ENCODE results near the gene HRK.

Gene HRK

DNA sequence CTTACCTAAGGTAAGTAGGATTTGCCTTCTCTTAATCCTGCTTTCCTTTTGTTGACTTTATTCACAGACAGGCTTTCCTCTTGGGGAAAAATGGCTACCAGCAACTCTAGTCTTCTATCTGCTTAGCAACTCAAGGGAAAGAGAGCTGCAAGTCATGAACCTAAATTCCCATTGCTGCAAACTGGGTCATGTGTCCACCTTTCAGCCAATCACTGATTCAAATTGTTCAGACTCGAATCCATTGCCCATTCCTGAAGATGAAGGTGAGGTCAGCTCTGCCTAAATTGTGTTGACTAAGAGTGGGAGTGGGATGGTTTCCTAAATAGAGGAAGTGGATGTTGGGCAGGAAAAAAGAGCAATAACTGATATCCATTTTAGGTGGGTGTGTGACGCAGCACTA is 37.2 kb upstream of the HRK start:
- in situ Hi-C loops (cut with HindIII; ENCODE audit: low pct_ligation_motif_present, low sequenced_read_pairs), result no loop called here
- no peak for DNase-seq
- TF ChIP-seq, protein P1, sequence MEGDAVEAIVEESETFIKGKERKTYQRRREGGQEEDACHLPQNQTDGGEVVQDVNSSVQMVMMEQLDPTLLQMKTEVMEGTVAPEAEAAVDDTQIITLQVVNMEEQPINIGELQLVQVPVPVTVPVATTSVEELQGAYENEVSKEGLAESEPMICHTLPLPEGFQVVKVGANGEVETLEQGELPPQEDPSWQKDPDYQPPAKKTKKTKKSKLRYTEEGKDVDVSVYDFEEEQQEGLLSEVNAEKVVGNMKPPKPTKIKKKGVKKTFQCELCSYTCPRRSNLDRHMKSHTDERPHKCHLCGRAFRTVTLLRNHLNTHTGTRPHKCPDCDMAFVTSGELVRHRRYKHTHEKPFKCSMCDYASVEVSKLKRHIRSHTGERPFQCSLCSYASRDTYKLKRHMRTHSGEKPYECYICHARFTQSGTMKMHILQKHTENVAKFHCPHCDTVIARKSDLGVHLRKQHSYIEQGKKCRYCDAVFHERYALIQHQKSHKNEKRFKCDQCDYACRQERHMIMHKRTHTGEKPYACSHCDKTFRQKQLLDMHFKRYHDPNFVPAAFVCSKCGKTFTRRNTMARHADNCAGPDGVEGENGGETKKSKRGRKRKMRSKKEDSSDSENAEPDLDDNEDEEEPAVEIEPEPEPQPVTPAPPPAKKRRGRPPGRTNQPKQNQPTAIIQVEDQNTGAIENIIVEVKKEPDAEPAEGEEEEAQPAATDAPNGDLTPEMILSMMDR (IDR thresholded peaks at IDR 0.05; ENCODE audit: low read depth, low read length, missing control alignments), result no peak
- Histone ChIP-seq H3K27ac (no peak overlapping the region), H3K4me3 (ENCODE audit: low read depth, low read length) (no peak overlapping the region), H3K36me3 (replicated peaks) (no peaks in the 10 kb centered on the region), H3K27me3 (replicated peaks) (no peaks in the 10 kb centered on the region)

DNA sequence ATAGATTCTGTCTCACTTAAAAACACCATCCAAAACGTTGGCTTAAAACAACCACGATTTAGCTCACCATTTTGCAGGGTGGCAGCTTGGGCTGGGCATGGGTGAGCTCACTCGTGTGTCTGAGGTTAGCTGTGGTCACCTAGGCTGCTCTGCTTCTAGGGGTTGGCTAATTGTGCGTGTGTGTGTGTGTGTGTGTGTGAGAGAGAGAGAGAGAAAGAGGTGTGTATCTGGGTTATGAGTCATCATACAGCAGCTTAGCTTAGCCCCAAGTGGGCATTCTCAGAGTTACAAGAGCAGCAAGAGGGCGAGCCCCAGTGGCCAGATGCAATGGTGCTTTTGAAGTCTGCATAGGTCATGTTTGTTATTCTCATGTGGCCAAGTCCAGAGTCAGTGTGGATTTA is 35.5 kb upstream of the HRK start:
- in situ Hi-C loops (cut with HindIII; ENCODE audit: low pct_ligation_motif_present, low sequenced_read_pairs), result no loop called here
- H3K27ac ChIP-seq, result no peak overlapping the region
- H3K27me3 ChIP-seq (replicated peaks), result no peaks in the 10 kb centered on the region
- H3K36me3 ChIP-seq (replicated peaks), result no peaks in the 10 kb centered on the region
- TF ChIP-seq, protein P1 (IDR thresholded peaks at IDR 0.05; ENCODE audit: low read depth, low read length, missing control alignments), result peak; percentile 73
- no peak overlapping the region for H3K4me3 ChIP-seq (ENCODE audit: low read depth, low read length)
- peak; percentile 68 for DNase-seq

DNA sequence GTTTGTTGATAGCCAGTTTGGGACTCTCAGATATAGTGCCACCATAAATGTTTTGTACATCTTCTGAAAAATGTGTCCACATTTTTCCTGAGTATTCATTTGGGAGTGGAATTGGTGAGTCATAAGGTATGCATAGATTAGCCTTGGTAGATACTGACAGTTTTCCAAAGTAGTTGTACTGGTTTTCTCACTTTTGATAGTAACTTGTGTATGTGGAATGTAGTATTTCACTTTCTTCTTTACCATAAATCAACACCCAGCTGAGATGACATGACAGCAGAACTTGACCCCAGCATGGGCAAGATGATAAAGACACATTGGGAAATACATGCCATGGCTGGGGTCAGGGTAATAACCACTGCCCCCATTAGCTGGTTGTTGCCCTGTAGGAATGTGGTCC is 34.9 kb upstream of the HRK start:
- in situ Hi-C loops (cut with HindIII; ENCODE audit: low pct_ligation_motif_present, low sequenced_read_pairs), result no loop called here
- no peak for DNase-seq
- TF ChIP-seq, protein P1 (IDR thresholded peaks at IDR 0.05; ENCODE audit: low read depth, low read length, missing control alignments), result no peak
- Histone ChIP-seq H3K27ac (no peak overlapping the region), H3K27me3 (replicated peaks) (no peaks in the 10 kb centered on the region), H3K4me3 (ENCODE audit: low read depth, low read length) (no peak overlapping the region), H3K36me3 (replicated peaks) (no peaks in the 10 kb centered on the region)

DNA sequence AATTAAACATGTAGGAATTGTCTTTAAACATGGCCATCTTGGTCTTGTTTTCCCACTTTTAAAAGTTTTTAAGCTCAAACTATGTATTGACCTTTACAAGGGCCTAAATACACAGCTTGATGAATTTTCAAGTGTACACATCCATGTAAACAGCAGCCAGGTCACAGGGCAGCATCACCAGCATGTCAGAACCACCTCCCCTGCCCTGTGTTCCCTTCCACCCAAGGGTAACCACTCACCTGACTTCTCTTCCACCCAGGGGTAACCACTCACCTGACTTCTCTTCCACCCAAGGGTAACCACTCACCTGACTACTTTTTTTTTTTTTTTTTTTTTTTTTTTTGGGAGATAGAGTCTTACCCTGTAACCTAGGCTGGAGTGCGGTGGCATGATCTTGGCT is 34.1 kb upstream of the HRK start:
- Histone ChIP-seq H3K27me3 (replicated peaks) (no peaks in the 10 kb centered on the region), H3K36me3 (replicated peaks) (no peaks in the 10 kb centered on the region), H3K27ac (no peak overlapping the region), H3K4me3 (ENCODE audit: low read depth, low read length) (no peak overlapping the region)
- DNase-seq, result no peak
- TF ChIP-seq, protein P1 (IDR thresholded peaks at IDR 0.05; ENCODE audit: low read depth, low read length, missing control alignments), result no peak
- in situ Hi-C loops (cut with HindIII; ENCODE audit: low pct_ligation_motif_present, low sequenced_read_pairs), result no loop called here

DNA sequence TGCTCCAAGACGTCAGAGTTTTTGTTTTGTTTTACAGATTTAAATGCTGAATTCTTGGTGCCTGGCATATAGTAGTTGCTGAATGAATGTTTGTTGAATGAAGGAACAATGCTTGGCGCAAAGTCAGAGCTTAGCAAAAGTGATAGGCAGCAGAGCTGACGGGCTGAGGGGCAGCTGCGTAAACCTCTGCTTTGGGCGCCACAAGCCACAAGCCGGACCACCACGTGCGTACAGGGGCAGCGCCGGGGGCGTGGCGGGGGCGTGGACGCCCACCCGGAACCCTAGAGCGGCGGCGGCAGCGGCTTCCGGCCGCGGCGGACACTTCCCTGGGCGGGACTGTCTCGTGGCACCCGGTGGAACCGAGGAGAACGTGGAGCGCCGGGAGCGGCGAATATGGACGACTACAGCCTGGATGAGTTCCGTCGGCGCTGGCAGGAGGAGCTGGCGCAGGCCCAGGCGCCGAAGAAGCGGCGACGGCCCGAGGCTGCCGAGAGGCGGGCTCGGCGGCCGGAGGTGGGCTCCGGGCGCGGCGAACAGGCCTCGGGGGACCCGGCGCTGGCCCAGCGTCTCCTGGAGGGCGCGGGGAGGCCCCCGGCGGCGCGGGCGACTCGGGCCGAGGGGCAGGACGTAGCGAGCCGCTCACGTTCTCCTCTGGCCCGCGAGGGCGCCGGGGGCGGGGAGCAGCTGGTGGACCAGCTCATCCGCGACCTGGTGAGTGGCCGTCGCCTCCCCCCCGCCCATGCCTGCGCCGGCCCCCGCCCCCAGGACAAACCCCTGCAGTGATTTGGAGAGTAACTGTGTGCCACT is 29.6 kb upstream of the HRK start, which contains the start of gene FBXW8:
Gene FBXW8, plus strand, starts transcription at position 306 of the 807 bp plus-strand sequence. Its CDS starts 88 bp downstream, at position 394.
- Histone ChIP-seq H3K36me3 (replicated peaks) (no peaks in the 10 kb centered on the region), H3K27me3 (replicated peaks) (no peaks in the 10 kb centered on the region), H3K27ac (peak within 1 kb of the TSS; percentile 63), H3K4me3 (ENCODE audit: low read depth, low read length) (peak within 1 kb of the TSS; percentile 72)
- TF ChIP-seq, protein P1 (IDR thresholded peaks at IDR 0.05; ENCODE audit: low read depth, low read length, missing control alignments), result no peak
- DNase-seq, result peak; percentile 68
- in situ Hi-C loops (cut with HindIII; ENCODE audit: low pct_ligation_motif_present, low sequenced_read_pairs), result no loop called here

DNA sequence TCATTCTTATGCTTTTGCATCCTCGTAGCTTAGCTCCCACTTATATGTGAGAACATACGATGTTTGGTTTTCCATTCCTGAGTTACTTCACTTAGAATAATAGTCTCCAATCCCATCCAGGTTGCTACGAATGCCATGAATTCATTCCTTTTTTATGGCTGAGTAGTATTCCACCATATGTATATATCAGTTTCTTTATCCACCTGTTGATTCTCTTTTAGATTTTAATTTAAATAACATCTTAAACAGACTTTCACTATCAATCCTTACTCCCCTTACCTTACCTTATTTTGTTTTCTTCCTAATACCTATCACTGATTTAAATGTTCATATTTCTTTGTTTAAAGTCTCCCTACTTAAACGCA is 29.0 kb upstream of the HRK start:
- H3K4me3 ChIP-seq (ENCODE audit: low read depth, low read length), result peak overlapping the region; percentile 72
- no peaks in the 10 kb centered on the region for H3K36me3 ChIP-seq (replicated peaks)
- DNase-seq, result no peak
- H3K27ac ChIP-seq, result no peak overlapping the region
- TF ChIP-seq, protein P1 (IDR thresholded peaks at IDR 0.05; ENCODE audit: low read depth, low read length, missing control alignments), result no peak
- in situ Hi-C loops (cut with HindIII; ENCODE audit: low pct_ligation_motif_present, low sequenced_read_pairs), result no loop called here
- H3K27me3 ChIP-seq (replicated peaks), result no peaks in the 10 kb centered on the region

Measured in brain microvascular endothelial cell (primary cell).